GM21360 (cell line): ENCODE measurements around the gene SLC25A29.
"Not testable (repeated sequence)": the region's sequence is repeated elsewhere in the genome, so short reads cannot be mapped to it uniquely, and the experiment has no call there.

Source experiments
- ATAC-seq: cut with Tn5 transposase; IDR thresholded peaks from one replicate; pipeline ENCODE4 v1.9.1; 2021; ENCODE audit warnings: mild to moderate bottlenecking, moderate library complexity; ENCODE audit not compliant: unreplicated experiment

Gene SLC25A29, protein sequence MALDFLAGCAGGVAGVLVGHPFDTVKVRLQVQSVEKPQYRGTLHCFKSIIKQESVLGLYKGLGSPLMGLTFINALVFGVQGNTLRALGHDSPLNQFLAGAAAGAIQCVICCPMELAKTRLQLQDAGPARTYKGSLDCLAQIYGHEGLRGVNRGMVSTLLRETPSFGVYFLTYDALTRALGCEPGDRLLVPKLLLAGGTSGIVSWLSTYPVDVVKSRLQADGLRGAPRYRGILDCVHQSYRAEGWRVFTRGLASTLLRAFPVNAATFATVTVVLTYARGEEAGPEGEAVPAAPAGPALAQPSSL

DNA sequence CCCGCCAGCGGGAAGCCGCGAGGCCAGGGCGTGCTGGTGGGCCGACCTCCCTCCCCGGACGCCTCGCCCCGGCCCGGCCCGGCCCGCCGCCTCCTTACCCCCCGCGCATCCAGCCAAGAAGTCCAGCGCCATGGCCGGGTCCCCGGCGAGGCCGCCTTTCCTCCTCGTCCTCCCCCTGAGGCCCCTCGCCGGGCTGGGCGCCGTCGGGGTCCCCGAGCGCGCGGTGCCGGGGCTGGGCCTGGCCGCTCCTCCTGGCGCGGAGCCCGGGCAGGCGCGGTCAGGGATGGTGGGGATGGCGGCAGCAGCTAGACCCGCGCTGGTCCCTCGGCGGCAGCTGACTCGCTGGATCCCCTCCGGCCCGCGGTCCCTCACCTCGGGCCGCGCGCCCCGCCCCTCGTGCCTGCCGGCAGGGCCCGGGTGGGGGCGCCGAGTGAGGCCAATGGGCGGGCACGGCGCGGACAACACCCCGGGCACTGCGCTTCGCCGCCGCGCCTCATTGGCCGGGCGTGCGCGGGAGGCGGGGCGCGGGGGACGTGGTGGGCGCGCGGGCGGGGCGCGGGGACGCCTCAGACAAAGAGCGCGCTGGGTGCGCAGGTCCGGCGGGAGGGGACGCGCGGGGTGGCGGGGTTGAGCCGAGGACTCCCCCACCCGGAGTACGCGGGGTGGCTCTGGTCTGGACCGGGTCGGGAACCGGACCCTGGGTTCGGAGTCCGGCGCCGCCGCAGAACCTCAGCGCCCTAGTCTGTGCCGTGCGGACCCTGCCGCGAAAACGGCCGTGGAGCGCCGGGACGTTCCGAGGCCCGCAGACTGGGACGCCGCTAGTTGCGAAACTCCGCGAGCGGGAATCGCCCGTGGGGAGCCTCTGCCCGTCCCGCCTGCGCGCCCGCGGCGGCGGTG lies at the start of gene SLC25A29:
Gene SLC25A29 (minus strand): TSS at position 344 of the 897 bp plus-strand sequence. CDS start 212 bp downstream, at position 132.
- peak; percentile 86 for ATAC-seq

DNA sequence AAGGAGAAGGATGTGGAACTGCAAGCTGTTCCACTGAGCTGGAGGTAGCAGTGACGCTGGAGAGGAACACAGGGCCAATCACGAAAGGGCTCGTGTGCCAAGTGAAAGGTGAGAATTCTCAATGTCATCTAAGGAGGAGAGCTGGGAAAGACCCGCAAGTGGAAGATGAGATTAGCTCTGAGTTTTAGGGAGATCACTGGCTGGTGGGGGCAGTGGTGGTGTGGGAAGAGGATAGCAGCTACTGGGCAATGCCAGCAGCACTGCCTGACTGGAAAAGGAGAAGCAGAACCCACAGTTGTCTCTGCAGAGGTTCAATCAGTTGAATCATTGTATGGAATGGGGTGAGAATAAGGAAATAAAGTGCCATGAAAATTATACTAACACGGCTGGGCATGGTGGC lies 44.7 kb upstream of the SLC25A29 start:
- ATAC-seq, result no peak

DNA sequence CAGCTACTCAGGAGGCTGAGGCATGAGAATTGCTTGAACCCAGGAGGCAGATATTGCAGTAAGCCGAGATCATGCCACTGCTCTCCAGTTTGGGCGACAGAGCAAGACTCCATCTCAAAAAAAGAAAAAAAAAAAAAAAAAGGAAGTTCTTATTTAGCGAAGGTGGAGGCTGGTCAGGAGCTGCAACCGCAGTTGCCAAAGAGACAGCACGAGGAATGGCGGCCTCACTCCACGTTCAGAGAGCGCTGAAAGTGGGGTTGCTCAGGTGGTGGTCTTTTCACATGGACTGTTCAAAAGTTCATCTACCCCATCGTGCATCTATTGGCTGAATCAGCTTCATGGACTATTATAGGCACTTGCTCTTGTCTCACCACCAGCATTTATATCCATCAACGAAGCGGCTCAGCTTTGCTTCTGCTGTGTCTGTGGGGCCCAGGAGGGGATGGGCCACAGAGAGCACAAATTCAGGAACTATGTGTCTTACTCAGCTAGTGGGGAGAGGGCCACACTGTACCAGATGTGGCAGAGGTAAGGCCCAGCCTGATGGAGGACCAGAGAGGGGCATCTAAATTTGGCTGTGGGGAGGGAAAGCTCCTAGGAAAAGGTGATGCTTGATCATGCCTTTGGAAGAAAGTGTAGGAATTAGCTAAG lies 44.2 kb upstream of the SLC25A29 start:
- no peak for ATAC-seq

DNA sequence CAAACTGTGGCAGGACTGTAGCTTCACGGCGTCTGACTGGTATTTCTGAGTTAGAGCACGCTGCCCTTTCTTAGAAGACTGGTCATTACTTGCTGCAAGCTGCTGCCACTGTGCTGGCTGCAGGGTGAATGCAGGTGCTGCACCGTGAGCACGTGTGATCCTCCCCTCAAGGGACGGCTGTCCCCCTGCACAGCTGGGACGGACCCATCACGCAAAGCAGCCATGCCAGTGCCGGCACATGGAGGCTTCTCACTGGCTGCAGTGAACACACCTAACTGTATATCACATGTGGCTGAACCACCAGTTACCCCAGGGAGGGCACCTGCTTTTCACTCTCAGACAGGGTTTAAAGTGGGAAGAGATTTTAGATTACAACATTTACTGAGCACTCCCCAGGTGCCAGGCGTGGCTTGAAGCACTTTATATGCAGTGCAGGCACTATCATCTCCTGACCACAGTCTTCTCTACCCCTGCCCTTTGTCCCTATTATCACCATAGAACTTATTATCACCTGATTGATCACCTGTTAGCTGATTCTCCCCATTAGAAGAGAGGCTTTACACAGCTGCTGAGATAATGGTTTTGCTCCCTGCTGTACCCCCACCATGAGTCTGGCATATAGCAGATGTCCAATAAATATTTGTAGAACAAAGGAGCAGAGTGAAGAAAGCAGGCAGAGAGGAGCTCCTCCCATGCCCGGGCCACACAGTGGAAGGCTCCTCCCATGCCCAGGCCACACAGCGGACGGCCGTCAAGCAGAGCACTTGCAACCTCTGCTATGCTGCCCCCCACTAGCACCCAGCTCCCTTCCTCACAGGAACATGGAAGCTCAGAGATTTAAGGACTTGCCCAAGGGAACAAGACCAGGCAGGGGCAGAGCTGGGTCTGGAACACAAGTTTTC lies 42.8 kb upstream of the SLC25A29 start:
- ATAC-seq, result no peak

DNA sequence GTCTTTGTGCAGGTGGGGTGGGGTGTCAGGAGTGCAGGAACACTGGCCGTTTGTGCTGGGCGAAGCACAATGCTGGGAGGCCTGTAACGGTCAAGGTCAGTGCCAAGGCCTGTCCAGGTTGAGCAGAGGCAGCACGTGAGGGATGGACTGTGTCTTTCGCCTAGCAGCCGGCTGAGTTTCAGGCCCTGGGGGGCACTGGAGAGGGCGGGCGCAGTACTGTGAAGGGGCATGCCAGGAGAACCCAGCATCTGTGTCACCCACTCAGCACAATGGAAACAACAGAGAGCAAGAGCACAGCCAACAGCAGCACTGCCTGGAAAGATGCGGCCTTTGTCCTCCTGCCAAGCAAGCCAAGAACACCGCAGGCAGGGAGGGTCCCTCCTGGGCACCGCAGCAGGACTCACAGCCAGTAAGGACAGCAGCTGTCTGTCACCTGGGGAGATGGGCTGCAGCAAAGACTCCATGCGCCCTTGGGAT lies 42.0 kb upstream of the SLC25A29 start:
- ATAC-seq, result no peak

DNA sequence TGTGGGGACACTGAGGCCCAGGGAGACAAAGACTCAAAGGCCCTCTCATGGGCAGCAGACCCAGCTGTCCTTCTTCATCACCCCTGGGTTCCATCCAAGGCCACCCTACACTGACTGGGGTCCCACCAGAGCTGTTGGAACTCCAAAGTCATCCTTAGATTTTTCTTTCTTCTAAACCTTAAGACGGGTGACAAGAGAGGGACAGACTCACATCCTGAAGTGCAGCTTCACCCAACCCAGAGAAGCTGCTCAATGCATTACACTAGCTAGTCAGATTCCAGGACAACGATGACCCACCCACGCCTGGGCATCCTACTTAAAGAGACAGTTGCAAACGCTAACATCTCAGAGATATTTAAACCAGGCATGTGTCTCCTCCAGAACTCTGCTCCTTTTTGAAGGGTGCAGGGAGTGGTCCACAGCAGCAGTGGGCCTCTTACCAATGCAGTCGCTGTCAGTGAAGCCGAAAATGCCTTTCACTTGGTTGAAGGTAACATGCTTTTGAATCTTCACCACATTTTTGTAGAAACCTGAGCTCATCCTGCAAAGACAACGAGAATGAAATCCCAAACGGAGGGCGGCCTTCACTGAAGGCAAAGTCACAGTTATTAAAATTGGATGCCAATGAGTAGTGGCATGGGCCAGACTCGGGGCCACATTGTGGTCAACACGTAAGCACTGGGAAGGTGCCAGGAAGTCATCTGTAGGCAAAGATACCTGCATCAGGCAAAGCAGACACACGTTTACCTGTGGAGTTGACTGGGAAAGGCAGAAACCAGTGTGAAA lies 40.3 kb upstream of the SLC25A29 start:
- no peak for ATAC-seq

DNA sequence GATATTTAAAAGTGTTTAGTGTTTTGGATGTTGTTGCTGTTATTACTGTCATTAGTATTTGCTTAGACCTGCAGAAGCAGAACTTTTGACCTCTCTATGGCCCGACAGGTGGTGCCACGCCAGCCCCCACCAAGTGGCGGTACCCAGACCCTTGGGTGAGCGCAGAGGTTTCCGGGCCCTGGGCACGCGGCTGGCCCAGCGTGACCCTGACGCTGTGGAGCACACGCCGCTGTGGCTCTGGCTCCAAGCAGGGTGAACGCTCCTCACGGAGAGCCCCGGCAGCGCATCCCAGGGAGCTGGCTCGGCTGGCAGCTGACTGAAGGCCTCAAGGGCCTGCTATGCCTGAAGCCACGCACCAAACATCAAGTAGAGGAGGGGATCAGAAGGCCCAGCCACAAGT lies 39.5 kb upstream of the SLC25A29 start:
- no peak for ATAC-seq

DNA sequence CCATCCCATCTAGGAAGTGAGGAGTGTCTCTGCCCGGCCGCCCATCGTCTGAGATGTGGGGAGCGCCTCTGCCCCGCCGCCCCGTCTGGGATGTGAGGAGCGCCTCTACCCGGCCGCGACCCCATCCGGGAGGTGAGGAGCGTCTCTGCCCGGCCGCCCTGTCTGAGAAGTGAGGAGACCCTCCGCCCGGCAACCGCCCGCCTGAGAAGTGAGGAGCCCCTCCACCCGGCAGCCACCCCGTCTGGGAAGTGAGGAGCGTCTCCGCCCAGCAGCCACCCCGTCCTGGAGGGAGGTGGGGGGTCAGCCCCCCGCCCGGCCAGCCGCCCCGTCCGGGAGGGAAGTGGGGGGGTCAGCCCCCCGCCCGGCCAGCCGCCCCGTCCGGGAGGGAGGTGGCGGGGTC lies 38.4 kb upstream of the SLC25A29 start:
- not testable (repeated sequence) for ATAC-seq

DNA sequence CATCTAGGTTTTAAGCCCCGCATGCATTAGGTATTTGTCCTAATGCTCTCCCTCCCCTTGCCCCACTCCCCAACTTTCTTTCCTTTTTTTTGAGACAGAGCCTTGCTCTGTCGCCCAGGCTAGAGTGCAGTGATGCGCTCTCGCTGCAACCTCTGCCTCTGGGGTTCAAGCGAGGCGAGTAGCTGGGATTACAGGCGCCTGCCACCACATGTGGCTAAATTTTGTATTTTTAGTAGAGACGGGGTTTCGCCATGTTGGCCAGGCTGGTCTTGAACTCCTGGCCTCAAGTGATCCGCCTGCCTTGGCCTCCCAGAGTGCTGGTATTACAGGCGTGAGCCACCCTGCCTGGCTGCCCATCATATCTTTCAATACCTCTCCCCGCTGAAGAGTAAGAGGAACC lies 36.6 kb upstream of the SLC25A29 start:
- not testable (repeated sequence) for ATAC-seq

DNA sequence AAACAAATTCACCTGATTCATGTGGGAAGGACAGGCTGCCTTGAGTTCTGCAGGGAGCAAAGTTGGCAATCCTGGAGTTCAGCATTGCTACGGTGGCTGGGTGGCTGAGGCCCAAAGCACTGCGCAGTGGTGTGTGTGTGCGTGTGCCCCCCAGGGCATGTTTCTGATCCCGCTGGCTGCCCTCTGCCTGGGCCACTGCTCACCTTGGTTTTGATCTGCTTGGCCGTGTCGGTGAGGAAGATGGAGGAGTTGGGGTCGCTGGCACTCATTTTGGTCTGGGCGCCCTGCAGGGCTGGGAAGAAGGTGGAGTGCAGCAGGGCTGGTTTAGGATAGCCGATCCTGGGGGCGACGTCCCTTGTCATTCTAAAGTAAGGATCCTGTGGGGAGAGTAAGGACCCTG lies 36.0 kb upstream of the SLC25A29 start:
- no peak for ATAC-seq

DNA sequence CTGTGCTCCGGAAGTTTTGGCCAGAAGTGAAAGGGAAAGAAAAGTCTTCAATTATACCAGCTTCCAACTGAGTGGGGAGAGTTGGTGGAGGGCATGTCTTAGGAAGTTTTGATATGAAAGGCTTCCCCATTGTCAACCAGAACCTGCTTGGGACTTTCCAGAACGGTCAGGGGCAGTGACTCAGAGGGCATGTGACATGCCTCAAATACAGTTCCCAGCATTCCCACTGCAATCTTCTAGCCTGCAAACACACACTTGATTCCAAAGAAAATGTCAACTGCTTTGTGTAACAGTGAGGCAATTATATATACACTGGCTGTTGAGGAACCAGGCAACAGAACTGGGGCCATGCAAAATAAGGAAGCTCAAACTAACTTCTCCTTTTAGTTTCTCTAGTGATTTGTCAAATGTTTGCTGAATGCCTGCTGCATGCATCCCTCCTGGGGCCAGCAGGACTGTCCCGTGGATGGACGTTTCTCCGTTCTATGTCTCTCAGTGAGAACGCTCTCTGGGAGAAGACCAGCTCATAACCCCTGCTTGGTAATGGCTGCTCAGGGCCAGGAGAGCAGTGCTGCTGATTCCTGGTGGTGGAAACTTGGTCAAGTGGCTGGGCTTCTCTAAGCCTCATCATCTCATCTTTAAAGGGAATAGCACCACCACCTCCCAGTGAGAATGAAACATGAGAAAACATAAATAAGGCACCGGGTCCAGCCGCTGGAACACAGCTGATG lies 35.2 kb upstream of the SLC25A29 start:
- ATAC-seq, result peak; percentile 45

DNA sequence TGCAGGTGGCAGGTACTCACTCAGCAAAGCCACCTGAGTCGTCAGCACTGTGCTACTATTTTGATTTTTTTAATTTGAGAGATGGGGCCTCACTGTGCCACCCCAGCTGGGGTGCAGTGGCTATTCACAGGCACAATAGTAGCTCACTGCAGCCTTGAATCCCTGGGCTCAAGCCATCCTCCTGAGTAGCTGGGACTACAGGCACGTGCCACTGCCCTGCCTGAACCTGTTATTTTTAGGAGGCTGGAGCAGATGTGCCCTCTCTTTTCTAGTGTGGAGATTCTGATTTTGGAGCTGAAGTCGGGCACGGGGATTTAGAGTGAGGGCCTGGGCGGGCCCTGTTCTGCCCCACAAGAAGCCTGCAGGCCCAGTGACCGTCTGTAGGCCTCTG lies 34.2 kb upstream of the SLC25A29 start:
- no peak for ATAC-seq

DNA sequence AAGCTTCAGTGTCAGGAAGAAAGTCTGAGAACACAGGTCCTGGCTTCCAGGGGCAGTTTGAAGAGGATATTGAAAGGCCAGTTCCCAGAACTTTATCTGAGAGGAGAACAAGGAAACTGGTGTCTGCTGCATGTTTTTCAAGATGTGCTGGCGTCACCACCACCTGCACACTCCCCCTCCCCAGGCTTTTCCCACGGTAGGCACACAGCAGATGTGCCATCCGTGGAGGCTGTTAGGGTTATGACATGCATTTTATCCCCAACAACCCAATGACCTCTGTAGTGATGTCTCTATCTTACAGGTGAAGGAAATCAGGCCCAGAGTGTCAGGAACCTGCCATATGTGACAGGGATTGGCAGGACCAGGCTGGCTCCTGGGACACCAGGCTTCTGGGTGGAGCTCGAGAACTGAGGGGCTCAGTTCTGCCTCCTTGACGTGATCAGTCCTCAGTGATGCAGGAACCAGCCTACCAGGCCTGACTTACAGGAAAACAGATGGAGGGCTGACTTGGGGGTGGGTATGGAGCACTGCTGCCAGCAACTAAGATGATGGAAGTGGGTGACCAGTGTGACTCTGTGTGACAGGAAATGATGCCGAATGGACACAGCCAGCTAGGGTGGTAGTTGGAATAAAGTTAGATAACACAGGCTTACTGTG lies 33.6 kb upstream of the SLC25A29 start:
- ATAC-seq, result no peak

DNA sequence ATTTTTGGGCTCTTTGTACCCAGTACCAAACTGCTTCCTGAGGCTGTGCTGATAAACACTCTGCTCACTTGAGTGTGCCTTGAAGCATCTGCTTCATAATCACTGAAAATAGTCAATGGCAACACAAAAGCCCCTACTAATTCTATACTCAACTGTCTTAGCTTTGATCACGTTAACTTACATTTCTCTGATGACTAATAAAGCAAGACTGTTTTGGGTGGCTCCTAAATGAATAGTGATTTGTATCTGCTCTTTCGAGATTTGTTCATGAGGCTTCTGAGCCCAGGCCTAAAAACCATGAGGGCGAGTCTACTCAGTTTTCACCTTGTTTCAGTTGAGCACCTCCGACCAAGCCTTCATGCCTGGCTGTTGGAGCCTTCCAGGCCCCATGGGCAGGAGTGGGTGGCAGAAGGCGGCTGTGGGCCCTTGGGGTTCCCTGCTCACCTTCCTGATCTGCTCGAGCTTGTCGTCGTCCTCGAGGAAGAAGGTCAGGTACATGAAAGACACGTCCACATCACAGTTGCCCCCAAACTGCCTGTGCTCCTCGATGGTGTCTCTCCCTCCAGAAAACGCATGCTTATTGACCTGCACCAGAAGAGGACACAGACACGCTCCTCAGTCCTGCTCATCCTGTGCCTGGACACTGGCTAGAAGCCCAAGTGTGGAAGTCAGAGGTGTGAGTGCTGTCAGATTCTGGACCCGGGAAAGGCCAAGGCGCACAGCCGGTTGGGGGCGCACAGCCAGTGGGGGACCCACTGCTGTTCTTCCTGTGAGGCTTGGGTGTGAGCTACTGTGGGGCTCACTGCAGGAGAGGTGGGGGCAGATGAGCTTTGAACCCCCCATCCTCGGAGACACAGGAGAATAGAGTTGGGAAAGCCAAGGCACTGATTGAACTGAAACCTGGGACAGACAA lies 30.6 kb upstream of the SLC25A29 start:
- peak; percentile 37 for ATAC-seq

DNA sequence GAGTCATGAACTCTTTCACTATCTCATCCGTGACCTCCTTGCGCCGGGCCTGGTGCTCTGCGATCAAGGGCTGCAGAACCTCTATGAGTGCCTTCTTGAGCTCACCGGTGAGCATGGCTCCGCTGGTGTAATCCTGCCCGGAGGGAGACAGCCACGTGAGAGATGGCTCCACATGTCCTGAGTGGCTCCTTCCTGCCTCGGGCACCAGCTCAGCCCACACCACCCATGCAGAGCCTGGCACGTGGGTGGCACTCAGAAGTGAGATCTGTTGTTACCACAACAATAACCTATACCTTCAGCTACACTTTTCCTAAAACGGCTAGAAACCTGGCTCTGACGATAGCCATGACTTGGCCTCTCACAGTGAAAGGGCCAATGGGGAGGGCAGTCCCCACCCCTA lies 28.7 kb upstream of the SLC25A29 start:
- no peak for ATAC-seq

DNA sequence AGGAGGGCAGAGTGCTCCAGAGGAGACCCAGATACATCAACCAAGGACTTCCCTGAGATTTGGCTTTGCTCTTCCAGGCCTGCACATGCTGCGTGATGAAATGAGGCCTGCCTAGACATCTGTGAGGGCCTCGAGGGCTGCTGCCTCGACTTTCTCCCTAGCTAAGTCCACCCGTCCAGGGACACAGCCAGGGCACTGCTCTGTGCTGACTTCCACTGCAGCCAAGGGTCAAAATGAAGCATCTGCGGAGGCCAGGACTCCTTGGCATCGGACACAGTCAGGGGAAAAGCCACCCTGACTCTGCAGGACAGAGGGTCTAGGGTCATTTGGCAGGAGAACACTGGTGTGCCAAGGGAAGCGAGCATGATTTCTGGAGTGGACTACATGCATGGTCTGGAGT lies 27.6 kb upstream of the SLC25A29 start:
- ATAC-seq, result no peak

DNA sequence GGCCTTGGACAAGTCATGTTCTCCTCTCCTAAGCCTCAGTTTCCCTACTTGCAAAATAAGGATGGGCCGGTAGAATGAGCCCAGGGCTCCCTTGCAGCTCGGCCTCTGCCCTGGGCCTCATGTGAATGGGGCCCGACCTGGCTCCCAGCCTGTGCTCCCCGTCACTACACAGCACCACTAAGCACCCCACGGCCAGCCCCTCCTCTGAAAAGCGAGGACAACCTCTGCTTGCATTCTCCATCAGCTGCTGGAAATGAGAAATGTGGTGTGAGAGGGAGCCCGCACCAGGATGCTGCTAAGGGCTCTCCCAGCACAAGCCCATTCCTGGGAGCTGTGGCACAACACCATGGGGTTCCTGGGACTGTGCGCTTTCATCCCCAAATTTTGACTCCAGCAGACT lies 27.1 kb upstream of the SLC25A29 start:
- ATAC-seq, result no peak
